ENCODE results near the gene WDR93.
"Not testable (repeated sequence)": the region's sequence is repeated elsewhere in the genome, so short reads cannot be mapped to it uniquely, and the experiment has no call there.

WDR93 gene

DNA sequence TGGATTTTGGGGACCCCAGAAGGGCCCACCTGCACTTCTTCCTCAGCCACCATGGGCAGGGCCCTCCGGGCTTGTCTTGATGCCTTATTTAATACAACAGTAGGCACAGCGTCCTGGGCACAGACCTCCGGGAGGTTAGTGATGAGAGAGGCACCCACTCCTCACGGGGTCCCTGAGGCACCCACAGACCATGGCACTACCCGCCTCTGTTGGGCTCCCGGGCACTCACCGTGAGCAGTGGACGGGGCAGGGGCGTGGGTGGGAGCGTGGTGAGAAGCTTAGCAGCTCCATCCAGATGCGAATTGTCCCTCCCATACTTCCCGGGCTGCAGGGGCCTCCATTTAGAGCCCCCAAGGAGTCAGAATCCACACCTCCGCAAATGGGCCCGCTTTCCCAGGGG is 85.2 kb downstream of the WDR93 start:
- no peak for DNase-seq

DNA sequence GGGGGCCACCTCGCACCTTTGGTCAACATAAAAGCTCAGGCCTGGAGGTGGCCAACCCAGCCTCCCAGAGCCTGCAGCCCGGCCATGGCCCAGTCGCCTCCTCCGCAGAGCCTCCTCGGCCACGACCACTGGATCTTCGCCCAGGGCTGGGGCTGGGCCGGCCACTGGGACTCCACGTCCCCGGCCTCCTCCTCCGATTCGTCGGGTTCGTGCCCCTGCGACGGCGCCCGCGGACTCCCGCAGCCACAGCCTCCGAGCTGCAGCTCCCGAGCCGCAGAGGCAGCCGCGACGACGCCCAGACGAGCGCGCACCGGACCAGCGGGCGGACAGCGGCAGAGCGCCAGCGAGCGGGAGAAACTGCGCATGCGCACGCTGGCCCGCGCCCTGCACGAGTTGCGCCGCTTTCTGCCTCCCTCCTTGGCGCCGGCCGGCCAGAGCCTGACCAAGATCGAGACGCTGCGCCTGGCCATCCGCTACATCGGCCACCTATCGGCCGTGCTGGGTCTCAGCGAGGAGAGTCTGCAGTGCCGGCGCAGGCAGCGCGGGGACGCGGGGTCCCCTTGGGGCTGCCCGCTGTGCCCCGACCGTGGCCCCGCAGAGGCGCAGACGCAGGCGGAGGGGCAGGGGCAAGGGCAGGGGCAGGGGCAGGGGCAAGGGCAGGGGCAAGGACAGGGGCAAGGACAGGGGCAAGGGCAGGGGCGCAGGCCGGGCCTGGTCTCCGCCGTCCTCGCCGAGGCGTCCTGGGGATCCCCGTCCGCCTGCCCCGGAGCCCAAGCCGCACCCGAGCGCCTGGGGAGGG is 85.9 kb downstream of the WDR93 start, which contains the start of gene MESP2:
TSS of gene MESP2 (plus strand) at position 59 of the 799 bp plus-strand sequence. CDS start at position 85, 26 bp downstream.
- peak; percentile 62 for DNase-seq

DNA sequence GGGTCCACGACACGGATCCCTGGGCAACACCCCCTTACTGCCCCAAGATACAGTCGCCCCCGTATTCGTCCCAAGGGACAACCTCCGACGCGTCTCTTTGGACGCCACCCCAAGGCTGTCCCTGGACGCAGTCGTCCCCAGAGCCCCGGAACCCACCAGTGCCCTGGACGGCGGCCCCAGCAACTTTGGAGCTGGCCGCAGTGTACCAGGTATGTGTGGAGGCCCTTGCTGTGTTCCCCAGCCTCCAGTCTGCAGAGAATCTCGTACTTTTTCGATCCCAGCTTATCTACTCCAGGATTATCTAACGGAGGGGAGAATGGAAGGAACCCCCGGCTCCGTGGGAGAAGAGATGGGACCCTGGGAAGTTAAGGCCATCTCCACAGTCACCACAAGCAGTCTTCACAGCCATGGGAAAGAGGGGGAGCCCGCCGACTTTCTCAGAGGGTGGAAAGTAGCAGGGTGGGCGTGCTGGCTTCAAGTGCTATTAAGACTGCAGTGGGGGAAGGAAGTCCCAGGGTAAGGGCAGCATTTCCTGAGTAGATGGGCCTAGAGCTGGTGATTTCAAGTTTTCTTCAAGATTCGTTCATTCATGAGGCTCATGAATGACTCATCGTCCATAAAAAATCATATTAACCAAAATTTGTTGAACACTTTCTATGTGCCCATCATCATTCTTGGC is 86.6 kb downstream of the WDR93 start:
- DNase-seq: no peak

DNA sequence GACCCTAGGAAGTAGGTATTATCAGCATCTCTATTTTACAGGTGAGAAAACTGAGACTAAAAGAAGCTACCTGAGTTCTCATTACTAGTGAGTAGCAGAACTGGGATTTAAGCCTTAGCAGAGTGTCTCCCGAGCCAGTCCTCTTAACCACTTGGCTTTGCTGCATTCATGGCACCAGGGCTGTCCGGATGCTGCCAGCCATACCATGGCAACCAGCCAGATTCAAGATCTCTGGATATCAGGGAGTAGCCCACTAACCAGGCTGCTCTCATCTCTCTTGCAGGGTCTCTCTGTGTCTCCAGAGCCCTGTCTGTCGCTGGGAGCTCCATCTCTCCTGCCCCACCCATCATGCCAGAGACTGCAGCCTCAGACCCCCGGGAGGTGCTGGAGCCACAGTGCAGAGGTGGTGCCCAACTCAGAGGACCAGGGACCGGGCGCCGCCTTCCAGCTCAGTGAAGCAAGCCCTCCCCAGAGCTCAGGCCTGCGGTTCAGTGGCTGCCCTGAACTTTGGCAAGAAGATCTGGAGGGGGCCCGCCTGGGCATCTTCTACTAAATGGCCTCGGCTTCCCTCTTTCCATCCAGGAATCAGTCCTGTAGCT is 87.3 kb downstream of the WDR93 start:
- DNase-seq: no peak

DNA sequence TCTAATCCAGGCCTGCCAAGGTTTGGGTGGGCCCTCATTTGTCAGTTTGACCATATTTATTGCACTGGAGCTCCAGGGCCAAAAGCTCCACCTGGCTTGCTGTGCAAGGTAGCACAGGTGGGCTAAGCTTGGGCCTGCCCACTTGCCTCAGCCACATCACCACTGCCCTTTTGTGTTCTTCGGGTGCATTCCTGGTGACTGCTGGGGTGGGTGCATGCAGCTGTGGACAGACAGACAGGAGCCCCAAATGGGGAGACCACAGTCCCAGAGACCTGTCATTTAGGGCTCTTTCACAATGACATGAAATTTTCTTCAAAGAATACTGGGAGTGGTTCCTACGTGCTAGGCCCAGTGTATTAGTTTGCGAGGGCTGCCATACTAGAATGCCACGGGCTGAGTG is 88.2 kb downstream of the WDR93 start:
- no peak for DNase-seq

DNA sequence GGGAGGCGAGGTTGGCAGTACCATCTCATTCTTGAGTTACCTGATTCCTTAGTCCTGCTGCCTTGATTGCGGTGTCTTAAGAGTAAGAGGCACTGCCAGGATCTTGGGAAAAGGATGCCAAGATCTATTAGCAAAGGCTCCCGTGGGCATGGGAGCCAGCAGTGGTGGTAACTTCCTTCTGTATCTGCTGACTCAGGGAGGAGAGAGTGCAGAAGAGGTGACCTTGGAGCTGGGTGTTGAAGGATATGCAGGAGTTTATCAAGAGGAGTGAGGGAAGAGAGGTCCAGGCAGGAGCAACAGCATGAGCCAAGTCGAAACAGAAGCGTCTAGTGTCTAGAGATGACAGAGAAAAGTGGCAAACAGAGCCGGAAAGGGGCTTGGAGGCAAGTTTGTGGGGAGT is 90.0 kb downstream of the WDR93 start:
- no peak for DNase-seq

DNA sequence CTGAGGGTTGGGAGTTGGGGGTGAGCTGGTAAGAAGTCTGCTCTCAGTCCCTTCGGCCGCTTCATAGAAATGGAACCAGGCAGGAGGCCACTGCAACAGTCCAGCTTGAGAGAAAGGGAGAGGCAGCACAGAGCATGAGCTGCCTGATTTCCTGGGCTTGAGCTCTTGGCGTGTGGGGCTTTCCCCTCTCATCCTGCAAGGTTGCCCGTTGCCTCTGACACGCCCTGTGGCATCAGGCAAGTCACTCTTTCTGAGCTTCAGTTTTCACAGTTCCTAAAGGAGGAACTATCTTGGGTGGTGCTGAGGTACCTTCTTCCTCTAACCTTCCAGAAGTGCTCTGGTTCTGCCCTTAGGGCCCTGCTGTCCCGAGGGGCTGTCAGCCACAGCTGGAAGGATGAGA is 90.4 kb downstream of the WDR93 start:
- peak; percentile 62 for DNase-seq

DNA sequence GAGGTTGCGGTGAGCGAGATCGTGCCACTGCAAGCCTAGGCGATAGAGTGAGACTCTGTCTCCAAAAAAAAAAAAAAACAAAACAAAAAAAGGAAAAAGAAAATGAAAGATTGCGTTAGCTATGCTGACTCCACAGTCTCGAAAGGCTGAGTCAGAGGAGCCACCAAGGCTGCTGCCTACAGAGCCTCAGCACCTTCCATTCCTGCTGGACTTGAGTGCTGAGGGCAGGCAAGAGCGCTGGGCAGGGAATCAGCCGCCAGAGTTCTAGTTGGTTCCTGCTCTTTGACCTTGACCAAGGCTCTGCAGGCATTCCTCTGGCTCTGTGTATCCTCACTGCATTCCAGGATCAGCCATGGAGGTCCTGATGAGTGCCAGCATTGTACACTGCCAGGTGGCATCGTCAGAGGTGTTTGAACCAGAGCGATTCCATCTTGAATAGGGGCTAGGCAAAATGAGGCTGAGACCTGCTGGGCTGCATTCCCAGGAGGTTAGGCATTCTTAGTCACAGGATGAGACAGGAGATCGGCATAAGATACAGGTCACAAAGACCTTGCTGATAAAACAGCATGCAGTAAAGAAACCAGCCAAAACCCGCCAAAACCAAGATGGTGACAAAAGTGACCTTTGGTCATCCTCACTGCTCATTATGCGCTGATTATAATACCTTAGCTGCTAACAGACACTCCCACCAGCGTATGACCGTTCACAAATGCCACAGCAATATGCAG is 91.4 kb downstream of the WDR93 start:
- DNase-seq: peak; percentile 42

DNA sequence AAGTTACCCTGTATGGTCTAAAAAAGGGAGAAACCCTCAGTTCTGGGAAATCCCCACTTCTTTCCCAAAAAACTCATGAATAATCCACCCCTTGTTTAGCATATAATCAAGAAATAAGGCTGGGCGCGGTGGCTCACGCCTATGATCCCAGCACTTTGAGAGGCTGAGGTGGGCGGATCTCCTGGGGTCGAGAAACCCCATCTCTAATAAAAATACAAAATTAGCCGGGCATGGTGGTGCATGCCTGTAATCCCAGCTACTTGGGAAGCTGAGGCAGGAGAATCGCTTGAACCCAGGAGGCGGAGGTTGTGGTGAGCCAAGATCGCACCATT is 92.0 kb downstream of the WDR93 start:
- DNase-seq: not testable (repeated sequence)

DNA sequence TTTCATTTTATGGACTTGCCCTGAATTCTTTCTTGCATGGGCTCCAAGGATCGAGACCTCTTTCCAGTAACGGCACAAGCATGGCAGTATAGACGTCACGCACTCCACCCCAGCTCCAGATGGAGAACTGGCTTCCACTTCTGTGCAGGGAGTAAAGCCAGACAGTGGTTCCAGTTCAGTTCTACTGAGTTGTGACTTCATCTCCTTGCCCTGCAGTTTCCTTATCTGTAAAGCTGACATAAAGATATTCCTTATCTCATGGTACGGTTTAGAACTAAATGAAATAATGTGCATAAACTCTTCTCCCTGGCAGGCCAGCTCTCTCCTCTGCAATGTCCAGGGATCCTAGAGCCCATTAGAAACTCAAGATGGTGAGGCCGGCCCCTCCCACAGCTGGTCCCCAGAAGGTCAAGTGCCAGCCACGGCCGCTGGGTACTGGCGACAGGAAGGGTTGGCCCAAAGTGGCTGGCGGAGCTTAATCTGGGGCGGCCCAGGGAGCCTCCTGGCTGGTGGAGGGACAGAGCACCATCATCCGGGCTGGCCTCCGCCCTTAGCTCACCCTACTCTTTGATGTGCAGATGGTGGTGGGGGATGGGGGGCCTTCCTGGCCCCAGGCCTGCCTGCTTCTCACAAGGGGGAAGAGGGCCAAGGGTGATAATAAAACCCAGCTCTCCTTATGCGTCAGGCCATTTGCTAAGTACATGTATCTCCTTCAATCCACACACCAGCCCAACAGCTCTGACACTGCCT is 92.7 kb downstream of the WDR93 start:
- no peak for DNase-seq

DNA sequence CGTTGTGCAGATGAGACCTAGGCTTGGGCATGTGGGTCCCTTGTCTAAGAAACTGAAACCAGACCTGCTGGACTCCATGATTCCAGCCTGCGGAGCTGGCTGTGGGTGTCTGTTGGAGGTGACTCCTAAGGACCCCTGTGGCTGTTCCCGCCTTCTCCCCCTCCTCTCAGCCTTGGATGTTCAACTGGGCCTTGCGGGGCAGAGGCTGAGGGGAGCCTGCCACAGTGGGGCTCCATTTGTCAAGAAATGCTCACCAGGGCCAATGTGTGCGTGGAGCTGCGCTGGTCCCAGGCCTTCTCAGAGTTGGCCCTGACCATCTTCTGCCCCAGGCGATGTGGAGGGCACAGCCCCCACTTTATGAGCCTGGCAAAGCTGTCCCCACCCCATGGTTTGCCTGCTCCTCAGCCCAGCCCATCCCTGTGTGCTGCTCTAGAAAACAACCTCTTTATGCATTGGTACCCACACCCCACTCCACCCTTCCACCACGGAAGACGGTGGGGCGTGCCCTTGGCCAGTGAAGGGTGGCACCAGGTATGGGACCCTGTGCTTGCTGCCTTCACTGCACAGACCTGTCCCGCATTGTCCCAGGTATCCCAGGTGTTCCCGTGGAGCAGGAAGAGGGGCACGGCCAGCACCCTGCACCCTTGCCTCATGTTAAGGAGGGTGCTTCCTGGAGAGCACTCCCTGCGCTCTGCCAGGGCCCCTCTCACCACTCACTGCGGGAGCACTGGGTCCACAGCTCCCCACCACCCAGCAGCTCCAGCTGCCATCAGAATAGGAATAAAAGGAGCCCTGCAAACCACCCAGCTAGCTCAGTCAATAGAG is 93.5 kb downstream of the WDR93 start:
- DNase-seq: no peak

DNA sequence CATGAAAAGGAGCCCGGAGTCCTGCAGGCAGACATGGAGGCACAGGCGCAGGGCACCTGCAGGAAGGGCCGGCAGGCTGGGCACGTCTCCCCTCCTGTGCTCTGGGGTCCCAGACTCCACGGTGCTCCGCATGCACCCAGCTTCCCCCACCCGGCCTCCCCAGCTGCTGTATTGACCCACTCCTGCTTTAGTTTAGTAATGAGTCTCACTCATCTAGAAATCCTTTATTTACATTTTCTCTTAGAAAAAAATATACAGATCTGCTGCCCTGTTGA is 94.0 kb downstream of the WDR93 start:
- DNase-seq: no peak

DNA sequence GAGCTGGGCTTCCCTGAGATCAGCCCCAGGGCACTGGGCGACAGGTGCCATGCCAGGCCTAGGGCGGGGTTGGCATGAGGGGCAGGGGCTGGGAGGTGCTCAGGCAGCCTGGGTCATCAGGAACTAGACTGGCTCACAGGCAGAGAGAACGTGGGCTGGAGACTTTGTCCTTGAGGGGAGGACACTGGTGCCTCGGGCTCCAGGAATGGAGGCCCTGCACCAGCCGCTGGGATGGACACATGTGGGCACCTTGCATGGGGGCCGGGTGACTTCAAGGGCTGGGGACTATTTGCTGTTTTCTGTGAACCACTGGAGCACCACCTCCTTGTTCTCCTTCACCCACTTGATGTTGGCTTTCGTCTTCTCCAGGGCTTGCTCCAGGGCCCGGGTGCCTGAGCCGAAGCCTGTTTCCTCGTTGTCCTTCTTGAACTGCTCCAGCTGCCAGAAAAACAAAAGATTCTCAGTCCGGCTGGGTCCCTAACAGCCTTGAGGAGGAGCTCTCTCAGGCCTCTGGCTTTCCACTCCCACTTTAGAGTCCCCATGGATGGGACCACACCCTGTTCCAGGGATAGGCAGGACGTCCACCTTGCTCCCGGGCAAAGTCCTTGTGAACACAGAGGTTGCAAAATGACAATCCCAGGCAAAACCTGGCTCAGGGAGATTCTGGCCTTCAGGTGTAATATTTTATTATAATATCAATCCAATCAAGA is 94.6 kb downstream of the WDR93 start:
- DNase-seq: no peak

DNA sequence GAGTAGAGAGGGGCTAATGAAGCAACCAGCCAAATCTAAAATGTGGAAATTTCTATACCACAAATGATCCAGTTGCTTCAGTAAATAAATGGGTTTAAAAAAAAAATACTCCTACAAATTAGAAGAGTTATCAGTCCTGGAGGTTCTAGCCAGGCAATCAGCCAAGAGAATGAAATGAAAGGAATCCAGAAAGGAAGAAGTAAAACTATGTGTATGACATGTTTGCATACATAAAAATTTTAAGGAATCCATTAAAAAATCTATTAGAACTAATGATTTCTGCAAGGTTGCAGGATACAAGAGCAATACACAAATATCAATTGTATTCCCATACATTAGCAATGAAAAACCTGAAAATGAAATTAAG is 95.1 kb downstream of the WDR93 start:
- DNase-seq: no peak

DNA sequence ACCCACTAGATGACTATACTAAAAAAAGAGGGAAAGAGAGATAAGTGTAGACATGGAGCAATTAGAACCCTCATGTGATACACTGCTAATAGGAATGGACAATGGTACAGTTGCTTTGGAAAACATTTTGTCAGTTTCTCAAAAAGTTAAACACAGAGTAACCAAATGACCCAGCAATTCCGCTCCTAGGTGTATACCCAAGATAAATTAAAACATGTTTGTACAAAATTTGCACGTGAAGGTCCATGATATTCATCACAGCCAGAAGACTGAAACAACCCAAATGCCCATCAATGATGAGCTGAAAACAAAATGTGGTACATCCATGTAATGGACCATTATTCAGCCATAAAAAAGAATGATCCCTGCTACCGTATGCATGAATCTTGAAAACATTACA is 97.3 kb downstream of the WDR93 start:
- no peak for DNase-seq

DNA sequence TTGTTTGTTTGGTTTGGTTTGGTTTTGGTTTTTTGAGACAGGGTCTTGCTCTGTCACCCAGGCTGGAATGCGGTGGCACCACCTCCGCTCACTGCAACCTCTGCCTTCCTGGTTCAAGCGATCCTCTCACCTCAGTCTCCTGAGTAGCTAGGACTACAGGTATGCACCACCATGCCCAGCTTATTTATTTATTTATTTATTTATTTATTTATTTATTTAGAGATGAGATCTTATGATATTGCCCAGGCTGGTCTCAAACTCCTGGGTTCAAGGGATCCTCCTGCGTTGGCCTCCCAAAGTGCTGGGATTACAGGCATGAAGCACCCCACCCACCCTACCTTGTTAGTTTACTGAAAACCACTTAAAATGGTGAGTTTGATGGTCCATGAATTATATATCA is 98.0 kb downstream of the WDR93 start:
- DNase-seq: not testable (repeated sequence)

DNA sequence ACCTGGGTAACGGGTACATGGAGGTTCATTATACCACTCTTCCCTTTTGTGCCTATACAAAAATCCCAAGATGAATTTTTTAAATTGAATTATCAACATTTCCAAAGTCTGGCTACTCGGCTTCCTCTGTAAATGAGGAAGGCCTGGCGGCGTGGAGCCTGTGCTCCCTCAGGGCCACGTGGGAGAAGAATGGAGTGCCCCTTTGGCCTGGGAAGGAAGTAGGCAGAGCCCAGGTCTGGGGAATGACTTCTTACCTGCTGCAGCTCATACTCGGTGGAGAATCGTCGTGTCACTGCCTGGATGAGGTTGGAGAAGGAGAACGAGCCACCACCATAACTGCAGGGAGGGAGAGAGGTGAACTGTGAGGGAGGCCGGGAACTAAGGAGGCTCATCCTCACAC is 99.6 kb downstream of the WDR93 start:
- DNase-seq: no peak

DNA sequence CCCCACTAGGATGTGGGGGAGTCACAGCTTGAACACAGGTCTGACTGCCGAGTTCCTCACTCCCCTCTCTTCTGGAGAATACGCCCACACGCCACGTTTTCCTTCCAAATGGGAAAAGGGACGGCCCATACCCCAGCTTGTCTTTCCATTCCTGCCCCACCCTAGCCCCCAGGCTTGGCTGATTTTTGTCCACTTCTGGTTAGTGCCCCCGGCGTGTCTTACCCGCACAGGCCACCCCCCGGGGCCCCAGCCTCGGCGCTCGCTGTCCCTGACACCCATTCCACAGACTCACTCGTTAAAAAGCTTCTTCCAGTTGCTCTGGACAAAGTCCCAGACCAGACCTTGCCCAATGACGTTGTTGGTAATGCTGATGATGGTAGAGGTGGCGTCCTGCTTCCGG is 100.0 kb downstream of the WDR93 start:
- no peak for DNase-seq

DNA sequence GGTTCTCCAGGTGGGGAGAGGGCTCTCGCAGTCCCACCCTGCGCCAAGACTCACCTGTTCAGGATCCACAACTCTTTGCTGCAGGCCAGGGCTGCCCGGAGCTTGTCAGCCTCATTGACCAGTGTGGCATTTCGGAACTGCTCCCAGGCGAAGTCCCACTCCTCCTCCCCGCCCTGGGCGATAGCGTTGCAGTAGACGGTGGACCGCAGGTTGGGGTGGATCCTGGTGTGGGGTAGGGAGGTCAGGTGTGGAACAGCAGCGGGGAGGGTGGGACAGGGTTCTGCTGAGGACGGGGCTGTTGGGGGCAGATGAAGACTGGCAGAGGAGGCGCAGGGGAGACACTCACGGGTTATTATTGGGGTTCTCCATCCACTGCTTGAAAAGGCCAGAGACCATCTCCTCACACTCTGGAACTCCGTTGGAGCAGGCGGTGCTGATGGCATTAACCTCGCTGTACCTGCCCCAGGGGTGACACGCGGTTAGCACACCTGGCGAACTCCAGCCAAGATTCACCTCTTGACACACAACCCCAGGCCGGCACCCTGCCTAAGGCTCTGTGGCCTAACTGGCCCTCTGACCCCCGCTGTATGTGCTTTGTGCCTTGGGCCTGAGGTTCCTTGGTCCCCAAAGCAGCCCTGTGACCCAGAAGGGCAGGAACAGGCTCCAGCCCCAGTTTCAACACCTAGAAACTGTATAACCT is 101.6 kb downstream of the WDR93 start:
- DNase-seq: no peak
